GM18508 (cell line): ENCODE measurements around the gene IL11RA.

Source experiments
- ATAC-seq: cut with Tn5 transposase; IDR thresholded peaks from one replicate; pipeline ENCODE4 v1.9.1; 2021; ENCODE audit warnings: moderate number of reproducible peaks; ENCODE audit not compliant: insufficient read depth, unreplicated experiment

The IL11RA gene

DNA sequence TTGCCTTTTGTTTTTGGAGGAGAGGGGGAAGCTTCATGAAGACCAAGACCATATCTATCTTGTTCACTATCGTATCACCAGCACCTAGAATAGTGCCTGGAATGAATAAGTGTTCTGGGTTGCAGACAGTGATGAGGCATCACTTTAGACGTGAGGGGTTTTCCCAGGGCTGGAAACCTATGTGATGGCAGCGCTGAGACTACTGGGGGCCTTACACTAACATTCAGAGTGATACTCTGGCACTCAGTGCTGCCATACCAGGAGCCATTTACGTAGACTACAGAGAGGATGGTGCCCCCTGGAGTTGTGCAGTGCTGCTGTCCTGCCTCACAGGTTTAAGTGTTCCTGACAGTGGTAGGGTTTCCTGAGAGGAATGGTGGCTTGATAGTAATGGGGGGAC, 32.2 kb downstream of the IL11RA start:
- no peak for ATAC-seq

DNA sequence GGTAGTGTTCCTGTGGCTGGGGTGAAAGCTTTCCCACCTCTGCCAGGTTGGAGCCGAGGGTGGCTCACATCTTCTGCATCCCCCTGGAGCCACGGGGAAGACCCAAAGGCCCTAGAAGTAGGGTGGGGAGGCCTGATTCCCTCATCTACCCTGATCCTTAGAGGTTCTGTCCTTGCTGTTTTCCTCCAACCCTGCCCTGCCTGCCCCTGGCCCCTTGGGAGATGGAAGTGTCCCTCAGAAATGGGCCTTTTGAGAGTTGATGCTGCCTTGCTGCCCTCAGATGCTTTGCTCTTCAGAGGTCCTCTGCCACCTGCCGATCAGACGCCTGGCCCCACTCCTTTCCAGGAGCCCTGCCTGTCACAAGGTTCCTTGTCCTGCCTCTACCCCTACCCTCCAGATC, 32.8 kb downstream of the IL11RA start:
- no peak for ATAC-seq

DNA sequence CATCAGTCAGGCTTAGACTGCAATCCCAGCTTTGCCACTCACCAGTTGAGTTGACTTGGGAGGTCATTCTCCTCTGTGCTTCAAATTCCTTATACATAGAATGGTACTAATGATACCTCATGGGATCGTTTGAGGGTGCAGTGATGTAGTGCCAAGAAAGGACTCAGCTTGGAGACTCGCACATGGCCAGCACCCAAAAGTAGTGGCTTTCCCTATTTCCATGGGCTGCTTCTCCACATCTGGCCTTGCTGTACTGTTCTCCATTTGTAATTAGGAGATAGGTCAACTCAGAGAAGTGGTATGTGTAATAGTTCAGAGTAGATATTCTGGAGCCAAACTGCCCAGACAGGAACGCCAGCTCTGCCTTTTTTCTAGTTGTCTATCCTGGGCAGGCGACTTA, 33.6 kb downstream of the IL11RA start:
- ATAC-seq, result no peak

DNA sequence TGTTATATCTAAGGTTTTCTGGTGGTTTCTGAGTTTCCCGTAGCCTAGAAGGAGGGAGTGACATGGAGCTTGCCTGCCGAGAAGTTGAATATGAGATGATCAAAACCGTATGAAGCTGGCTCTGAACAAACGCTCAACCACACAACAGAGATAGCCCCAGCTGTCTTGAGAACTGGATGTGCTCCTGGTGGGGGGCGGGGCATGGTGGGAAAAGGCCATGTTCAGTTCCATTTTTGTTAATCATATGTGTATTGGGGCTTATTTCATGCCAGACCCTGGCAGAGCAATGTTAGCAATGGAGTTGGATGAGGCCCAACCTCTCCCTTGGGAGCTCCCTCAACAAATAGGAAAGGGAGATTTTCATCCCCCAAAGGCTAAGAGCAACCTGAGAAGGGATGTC, 34.2 kb downstream of the IL11RA start:
- no peak for ATAC-seq

DNA sequence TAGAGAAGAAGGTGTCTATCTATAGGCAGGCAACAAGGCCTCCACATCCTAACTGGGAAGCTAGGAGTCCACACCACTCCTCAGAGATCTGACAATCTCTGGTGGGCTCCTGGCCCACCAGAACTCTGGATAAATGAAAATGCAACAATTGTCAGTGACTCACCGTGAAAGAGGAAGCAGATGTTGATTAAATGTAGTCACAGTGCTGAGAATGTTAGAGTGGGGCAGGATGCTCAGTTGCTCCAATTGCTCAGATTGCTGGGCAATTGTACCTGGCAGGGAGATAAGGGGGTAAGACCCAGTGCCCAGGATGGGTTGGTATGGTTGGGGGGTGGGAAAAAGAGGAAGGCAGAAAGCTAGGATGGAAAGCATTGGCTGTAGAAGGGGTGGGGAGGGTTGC, 34.7 kb downstream of the IL11RA start:
- no peak for ATAC-seq

DNA sequence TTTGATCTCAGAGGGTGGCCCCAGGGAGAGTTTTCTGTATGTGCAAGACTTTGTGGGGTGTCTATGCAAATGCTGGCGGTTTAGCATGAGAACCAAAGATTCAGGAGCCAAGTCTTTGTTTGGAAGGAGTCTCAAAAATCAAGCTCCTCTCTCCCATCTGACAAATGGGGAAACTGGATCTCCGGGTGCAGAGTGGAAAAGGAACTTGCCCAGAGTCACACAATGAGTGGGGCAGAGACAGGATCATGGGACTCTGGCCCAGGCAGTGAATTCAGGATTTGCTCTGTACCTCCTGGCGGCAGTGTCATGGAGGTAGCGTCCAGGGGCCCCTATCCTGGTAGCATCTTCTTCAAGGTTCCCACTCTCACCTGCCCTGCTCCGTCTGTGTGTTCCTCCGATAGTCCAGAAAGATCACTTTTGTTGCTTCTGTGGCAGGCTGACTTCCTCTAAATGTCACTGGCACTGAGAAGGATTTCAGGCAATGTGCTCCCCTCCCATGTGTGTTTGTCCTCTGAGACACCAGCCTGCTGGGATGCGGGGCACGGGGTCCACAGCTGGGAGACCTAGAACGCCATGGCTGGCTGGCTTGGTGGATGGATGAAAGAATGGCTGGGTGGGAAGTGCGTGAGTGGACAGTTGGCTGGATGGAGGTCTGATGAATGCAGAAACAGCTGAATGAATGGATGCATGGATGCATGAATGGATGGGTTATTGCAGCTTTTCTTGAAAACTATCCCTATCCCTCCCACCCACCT, 35.5 kb downstream of the IL11RA start:
- ATAC-seq, result no peak

DNA sequence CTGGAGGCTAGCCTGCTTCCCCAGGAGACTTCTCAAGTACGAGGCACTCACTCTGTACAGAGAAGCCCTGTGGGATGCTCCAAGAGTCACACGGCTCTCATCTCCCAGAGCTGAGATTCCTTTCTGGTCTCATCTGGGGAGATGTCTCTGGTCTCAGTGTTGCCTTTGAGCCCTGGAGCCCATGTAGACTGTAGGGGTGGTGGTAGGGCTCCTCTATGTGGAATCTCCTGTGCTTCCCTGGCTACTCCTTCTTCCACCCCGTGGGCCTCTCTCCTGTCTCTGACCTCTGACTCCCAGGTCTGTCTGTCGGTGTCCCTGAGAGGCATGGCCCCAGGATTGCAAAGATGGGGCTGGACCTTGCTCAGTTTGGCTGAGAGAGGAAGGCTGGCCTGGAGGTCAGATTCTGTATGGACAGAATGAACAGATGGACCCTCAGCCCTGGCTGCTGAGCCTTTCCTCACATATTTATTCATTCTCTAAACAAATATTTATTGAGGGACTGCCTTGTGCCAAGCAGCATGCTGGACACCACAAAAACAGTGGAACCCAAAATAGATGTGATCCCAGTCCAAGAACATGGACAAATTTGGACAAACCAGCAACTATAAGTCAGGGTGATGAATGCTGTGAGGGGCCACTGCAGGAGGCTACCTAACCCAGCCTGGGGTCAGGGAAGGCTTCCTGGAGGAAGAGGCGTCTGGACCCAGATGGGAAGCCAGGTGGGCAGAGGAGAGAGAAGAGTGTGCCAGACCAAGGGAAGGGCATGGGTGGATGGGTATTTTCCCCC, 36.5 kb downstream of the IL11RA start:
- no peak for ATAC-seq

DNA sequence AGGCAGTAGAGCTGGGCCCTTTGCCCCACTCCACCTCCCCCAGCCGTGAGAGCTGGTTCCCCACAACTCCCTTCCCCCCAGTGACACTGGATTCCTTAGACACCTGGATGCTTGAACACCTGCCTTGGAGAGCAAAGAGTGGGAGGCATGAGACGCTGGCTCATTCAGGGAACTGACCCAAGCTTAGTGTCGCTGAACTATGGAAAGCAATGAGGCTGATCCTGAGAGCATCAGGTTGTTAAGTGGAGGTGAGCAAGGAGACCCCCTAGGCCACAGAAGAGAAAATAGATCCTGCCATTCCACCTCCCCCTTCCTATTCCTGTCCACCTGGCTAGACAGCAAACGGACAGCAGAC, 37.1 kb downstream of the IL11RA start:
- no peak for ATAC-seq

DNA sequence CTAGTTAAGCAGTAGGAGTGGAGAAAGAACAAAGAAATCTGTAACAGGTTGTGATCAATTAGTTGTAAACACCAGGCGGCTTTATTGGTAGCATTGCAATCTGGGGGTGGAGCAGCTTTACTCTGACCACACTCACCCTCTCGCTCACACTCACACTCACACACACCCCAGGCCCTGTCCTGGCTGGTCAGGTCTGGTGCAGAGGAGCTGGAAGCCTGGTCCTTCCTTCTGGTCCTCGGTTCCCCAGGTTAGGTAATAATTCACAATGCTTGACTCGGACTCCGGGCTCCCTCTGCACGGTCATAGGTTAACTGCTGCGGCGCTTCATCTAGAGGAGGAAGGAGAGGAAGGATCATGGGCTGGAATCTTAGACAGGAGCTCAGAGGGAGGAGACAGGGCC, 37.5 kb downstream of the IL11RA start:
- ATAC-seq, result no peak

DNA sequence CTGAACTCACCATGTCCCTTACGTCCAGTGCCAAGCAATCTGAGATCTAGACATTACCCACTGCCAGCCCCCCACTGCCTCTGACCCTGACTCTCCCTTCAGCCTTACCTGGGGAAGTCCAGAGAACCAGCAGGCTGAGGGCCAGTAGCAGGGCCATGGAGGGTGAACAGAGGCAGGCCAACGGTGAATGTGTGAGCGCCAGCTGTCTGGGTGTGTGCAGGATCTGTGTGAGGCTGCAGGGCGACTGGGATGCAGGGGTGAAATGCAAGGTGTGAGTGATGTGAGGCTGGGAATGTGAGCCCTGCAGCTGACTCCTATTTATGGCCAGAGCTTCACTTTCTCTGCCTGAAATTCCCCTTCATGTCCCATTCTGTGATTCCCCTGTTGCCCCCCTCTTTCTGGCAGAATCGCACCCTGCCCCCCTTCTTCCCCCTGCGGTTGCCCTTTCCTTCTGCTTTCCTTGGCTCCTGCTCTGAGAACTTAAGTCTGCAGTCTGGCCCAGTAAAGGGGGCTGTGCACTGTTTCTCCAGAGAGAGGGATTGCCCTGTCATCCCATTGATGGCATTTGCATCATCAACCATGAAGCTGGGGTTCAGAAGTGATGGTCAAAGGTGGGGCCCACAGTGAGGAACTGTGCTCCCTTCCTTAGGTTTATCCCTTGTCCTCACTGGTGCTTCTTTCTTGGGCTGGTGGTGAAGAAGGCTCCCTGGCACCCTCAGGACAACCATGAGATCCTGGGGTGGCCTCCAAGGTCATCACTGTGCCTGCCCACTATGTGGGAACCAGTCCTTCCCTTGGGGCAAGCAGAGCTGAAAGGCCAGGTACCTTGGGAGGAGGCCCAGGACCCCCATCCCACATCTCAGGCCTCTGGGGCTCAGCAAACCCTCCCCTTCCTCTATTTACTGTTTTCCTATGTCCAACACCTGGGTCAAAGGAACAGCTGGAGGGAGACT, 39.3 kb downstream of the IL11RA start, which contains the start of gene CCL19:
Gene CCL19 (minus strand): TSS at position 294 of the 953 bp plus-strand sequence. CDS start 137 bp downstream, at position 157.
- ATAC-seq, result no peak

DNA sequence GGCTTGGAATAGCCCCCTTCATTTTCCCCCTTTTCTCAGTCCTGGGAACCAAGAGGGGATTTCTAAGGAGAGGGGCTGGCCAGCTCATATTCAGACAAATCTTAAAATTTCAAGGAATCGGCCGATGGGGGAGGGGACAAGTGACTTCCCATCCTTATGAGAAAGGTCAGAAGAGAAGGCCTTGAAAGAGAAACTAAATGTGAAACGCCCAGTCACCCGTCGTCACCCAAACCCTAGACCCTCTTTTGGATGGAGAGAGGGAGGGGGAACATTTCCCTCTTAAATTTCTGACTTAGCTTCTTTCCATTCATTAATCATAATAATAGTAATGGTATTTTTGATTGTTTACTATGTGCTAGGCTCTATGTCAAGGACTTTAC, 39.9 kb downstream of the IL11RA start:
- no peak for ATAC-seq

DNA sequence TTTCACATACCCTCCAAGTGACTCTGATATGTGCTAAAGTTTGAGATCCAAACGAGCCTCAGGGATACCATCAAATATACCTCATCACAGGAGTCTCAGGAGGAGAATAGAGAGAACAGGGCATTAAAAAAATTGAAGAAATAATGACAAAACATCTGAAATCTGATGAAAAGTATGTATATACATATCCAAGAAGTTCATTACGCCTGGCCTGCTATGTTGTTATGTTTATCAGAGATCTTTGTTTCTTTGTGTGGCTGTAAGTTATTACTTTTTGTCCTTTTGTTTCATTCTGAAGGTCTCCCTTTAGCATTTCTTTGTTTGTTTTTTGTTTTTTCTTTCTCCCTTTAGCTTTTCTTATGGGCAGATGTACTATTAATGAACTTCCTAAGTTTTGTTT, 41.6 kb downstream of the IL11RA start:
- no peak for ATAC-seq

DNA sequence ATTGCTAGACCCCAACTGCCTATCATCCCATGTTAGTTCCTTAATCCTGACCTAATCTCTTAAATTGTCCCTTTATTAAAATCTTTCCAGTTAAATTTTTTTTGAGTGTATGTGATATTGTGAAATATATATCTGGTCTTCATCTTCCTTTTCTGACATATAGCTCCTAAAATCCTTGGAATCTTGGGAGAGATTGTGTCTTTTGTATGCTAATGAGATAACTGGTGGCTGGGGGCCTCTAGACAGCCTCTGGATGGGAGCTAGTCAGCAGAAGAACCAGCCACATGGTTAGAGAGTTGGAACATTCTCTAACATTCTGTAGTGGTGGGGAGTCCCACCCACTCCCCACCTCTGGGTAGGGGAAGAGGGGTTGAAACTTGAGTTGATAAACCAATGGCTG, 42.8 kb downstream of the IL11RA start:
- ATAC-seq, result no peak

DNA sequence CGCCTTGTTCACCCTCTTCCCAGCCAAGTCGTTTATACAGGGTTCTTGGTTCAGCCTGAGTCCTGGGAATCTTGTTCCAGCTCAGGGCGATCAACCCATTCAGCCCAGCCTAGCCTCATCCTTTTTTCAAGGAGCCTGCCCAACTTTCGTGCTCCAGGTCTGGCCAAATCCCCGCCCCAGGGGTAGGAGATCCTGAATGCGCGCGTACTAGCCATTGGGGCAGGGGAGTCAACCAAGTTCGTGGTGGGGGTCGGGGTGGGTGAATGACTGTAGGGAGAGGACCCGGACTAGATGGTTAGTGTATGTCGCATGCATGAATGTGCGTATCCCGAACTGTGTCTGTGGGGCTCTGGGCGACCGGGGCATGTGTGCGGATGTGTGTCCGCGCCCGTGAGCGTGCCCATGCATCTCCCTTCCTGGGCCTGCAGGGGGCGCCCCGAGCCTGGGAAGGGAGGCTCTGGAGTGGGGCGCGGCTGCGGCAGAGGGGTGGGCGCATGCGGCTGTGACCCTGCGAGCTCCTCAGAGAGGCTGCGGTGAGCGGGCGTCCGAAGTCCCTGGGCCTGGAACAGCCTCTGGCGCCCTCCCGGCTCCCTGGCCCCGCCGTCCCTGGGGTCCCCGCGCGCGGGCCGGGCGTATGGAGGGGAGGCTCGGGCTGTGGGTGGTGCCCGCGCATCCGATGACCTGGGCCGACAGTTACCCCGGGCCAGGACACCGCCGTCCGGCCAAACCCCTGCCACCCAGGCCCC, 49.2 kb downstream of the IL11RA start:
- ATAC-seq, result no peak

DNA sequence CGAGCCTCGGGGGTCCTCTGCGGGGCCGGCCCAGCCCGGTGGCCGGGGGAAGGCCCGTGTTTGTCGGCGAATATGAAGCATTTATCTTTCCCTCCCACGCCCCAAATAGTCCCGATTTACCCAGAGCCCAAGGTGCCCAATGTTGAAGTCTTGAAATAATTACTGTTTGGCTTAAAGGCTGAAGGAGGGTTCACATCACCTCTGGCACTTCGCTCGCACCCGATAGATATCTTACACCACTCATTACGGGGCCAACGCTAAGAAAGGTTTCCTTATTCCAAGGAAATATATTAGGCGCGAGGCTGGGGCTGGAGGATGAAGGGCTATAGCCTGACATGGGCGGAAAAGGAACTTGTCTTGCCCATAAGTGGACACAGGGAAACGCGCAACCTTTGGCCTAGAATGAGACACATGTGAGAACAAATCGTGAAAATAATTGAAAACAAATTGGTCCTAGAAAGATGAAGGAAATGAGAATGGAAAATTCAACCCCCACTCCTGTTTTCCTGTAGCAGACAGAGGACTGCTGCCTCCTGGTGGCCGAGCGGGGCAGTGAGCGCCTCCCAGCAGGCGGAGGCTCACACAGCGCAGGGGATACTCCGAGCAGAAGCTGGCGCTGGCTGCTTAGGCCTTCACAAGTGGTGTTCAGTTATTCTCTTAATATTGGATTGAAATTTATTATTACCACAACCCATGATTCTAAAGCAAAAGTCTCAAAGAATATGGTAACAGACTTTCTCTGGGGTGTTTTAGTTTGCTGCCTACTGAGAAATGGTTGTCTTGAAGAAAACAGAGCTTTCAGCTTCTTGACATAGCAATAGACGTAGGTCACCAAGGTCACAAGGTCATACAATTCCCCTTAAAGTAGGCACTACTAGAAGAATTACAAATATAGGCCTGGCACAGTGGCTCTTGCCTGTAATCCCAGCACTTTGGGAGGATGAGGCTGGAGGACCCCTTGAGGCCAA, 50.1 kb downstream of the IL11RA start:
- ATAC-seq, result no peak

DNA sequence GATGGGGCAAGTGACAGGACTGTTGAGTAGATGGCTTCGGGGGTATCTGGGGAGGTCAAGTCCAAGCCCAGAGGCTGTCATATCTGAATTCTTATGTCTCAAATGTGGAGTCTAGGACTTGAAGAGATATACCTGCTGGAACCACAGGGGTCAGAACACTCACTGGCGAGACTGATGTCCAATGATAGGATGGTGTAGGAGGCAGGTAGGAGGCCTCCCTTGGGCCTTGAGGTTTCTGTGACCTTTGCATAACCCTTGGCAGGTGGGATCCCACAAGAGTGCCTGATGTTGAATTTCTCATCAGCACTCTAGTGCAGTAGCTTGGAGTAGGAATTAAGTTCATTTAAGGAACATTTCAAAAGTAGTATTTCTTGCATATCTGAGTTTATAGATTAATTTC, 55.1 kb downstream of the IL11RA start:
- no peak for ATAC-seq

DNA sequence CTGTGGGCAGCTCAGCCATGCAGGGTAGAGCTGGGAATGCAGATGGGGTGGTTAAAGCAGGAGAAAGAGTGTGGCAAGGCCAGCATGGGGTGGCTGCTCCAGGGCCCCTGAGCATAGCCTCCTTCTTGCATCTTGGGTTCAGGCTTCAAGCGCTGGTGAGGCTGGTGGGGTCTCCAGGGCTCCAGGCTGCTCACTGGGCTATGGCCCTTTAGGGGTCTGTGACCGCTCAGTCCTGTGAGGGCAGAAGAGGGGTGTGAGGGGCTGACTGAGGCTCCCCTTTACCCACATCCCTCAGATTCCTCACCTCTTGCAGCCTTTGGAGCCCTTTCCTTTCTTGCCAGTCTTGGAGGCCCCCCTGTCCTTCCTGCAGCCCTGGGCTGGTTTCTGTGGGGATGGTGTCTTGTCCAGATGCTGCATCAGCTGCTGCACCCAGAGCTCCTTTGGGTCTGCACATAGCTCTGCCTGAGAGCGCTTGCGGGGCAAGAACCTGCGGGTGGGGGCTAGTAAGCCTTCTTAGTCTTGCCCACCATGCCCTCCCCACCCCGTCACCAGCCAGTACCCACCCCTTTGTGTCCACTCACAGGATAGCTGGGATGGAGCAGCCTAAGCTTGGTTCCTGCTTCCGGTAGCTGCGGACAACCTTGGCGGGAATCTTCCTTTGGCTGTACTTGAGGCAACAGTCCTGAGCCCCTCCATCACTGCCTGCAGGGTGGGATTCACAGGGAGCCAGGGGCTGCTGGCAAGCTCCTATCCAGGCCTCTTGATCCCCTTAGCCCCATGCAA, 57.4 kb downstream of the IL11RA start:
- ATAC-seq, result no peak

DNA sequence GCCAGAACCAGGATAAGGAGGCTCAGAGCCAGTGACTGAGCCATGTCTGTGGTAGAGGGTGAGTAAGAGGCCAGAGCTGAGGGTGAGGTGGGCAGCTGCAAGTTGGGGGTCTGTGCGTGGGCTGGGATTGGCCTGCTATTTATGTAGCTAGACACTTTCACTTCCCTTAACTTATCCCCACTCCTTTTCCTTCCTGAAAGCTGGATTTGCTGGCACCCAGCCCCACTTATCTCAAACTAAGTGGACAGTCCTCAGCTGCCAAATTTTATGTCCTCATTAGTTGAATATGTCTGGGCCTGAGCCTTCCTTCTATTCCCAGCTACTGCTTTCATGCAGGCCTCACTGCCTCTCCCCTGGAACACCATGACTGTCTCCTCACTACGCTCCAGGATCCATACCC, 58.0 kb downstream of the IL11RA start, which contains the start of gene CCL21:
Gene CCL21 (minus strand): TSS at position 114 of the 400 bp plus-strand sequence. CDS start 70 bp downstream, at position 44.
- ATAC-seq, result no peak
